ENCODE data around the gene ABHD17A. TPM values are rescaled to one million over a fixed set of nuclear protein-coding genes. Genes with fewer than 3 reads are reported as not detected.

ABHD17A gene
- total and polyA plus RNA-seq, 9 of the 15 experiments (the other 6 are each of a cell fraction or from before 2014, with no cell fraction given) = 0.04 to 135 (median 21.8) TPM; not detected in 1

GRCh38 chr19:1856698-1857603, 28.3 kb downstream of the ABHD17A start (continued):
- no peak for TF ChIP-seq SFPQ (IDR thresholded peaks at IDR 0.05; ENCODE audit: low read depth, low read length)
- no peak for TF ChIP-seq SP2 (IDR thresholded peaks at IDR 0.05; ENCODE audit: extremely low read depth, low read depth, low read length, poor library complexity, severe bottlenecking)
- TF ChIP-seq THRA (IDR thresholded peaks at IDR 0.05) = no peak
- peak; percentile 13; the same call in 1 of the 2 replicates for TF ChIP-seq MTA1 (IDR thresholded peaks at IDR 0.05; ENCODE audit: borderline replicate concordance)
- TF ChIP-seq ARHGAP35 (IDR thresholded peaks at IDR 0.05; ENCODE audit: partially characterized antibody) = no peak
- peak; percentile 42; the same call in 1 of the 2 replicates for TF ChIP-seq DPF2 (IDR thresholded peaks at IDR 0.05)
- TF ChIP-seq HNRNPL (IDR thresholded peaks at IDR 0.05; ENCODE audit: low read depth, low read length) = peak; percentile 94
- TF ChIP-seq CAMTA2 (CRISPR knock-in tag; conservative IDR thresholded peaks at IDR 0.05) = no peak; the same call in none of the 2 replicates
- TF ChIP-seq RCOR1 (IDR thresholded peaks at IDR 0.05; ENCODE audit: borderline replicate concordance in 1 of 2, low read depth in 2 of 2, low read length in 2 of 2) = peak in 1 of 2 experiments; percentile 70; a peak in 2 of 4 replicates
- no peak for TF ChIP-seq HNRNPUL1 (IDR thresholded peaks at IDR 0.05; ENCODE audit: low read length)
- TF ChIP-seq RBM34 (IDR thresholded peaks at IDR 0.05; ENCODE audit: borderline replicate concordance, insufficient read depth, low read length) = no peak
- TF ChIP-seq RUNX1 (IDR thresholded peaks at IDR 0.05; ENCODE audit: low read depth) = no peak
- no peak for TF ChIP-seq ZFP30 (CRISPR knock-in tag; IDR thresholded peaks at IDR 0.05; ENCODE audit: borderline replicate concordance)
- peak; percentile 43; the same call in 1 of the 2 replicates for TF ChIP-seq RB1 (IDR thresholded peaks at IDR 0.05; ENCODE audit: low read depth)
- TF ChIP-seq ZHX1 (conservative IDR thresholded peaks at IDR 0.05; ENCODE audit: low read length) = no peak
- peak; percentile 45; the same call in 1 of the 2 replicates for TF ChIP-seq NCOR1 (IDR thresholded peaks at IDR 0.05)
- TF ChIP-seq SMAD4 (CRISPR knock-in tag; conservative IDR thresholded peaks at IDR 0.05) = peak; percentile 63
- TF ChIP-seq ZNF384 (IDR thresholded peaks at IDR 0.05; ENCODE audit: low read depth, low read length) = no peak
- no peak for TF ChIP-seq TFAM (CRISPR knock-in tag; conservative IDR thresholded peaks at IDR 0.05)
- TF ChIP-seq FOXP1 (CRISPR knock-in tag; IDR thresholded peaks at IDR 0.05) = no peak; the same call in none of the 2 replicates

Measured in K562 (cell line).